H1 (cell line): ENCODE data around the gene SHMT1. TPM values are rescaled to one million over a fixed set of nuclear protein-coding genes. Genes with fewer than 3 reads are reported as not detected.

Experiments used
- CTCF ChIA-PET: fragments of 300-600 bp; sonication (Branson Sonifier 250); formaldehyde crosslinking; loops from one replicate; lab custom pipeline; 2021; ENCODE audit not compliant: partially characterized antibody; lab: Charles Lee
- POLR2A ChIA-PET: fragments of 300-600 bp; sonication (Branson Sonifier 250); formaldehyde crosslinking; loops from one replicate; lab custom pipeline; 2021; ENCODE audit warnings: inconsistent platforms; ENCODE audit not compliant: partially characterized antibody; lab: Charles Lee
- DNase-seq, 2 experiments: peaks; one replicate each; pipeline versions ENCODE4 v3.0.0 to v3.0.0-alpha.2; 2010 to 2022; ENCODE audit warnings: low spot score in 2 of 2, low read depth in 1 of 2, mixed read lengths in 1 of 2
- FAIRE-seq: peaks from 2 replicates; lab custom pipeline; 2011; peaks lifted over from hg19 to GRCh38; lab: Jason Lieb, UNC
- H2AFZ ChIP-seq: 2 replicates; pipeline ENCODE4 v1.8.1; 2012; ENCODE audit warnings: low read length, inconsistent platforms
- H2AK5ac ChIP-seq: 2 replicates; pipeline ENCODE4 v1.6.1; 2013; ENCODE audit warnings: low read depth, low read length
- H2BK120ac ChIP-seq: replicated peaks from 2 replicates; pipeline ENCODE3; 2013; ENCODE audit warnings: low read depth, low read length, inconsistent platforms
- H2BK12ac ChIP-seq: 2 replicates; pipeline ENCODE4 v1.6.1; 2013; ENCODE audit warnings: low read depth, low read length
- H2BK15ac ChIP-seq: 2 replicates; pipeline ENCODE4 v1.6.1; 2013; ENCODE audit warnings: low read length
- H2BK20ac ChIP-seq: 2 replicates; pipeline ENCODE4 v1.6.1; 2013; ENCODE audit warnings: low read length
- H2BK5ac ChIP-seq: 2 replicates; pipeline ENCODE4 v1.6.1; 2013; ENCODE audit warnings: low read depth, low read length
- H3K14ac ChIP-seq: 2 replicates; pipeline ENCODE4 v1.6.1; 2013; ENCODE audit warnings: inconsistent platforms; ENCODE audit not compliant: insufficient read length
- H3K18ac ChIP-seq: 2 replicates; pipeline ENCODE4 v1.6.1; 2013; ENCODE audit warnings: low read length; ENCODE audit errors: extremely low read depth
- H3K23ac ChIP-seq: 2 replicates; pipeline ENCODE4 v1.6.1; 2013; ENCODE audit warnings: inconsistent platforms; ENCODE audit not compliant: insufficient read length
- H3K23me2 ChIP-seq: 2 replicates; pipeline ENCODE4 v1.6.1; 2013; ENCODE audit warnings: low read depth, low read length
- H3K27ac ChIP-seq: 2 replicates; pipeline ENCODE4 v1.6.1; 2011; ENCODE audit warnings: low read depth, low read length, inconsistent platforms
- H3K27me3 ChIP-seq, 4 experiments: replicated peaks in 1 of 4; 1 replicate in 1 of 4; 2 replicates in 3 of 4; pipeline versions ENCODE4 v1.6.1 to v1.8.1; 2011 to 2013; ENCODE audit warnings: low read length in 3 of 4, mild to moderate bottlenecking in 3 of 4, inconsistent platforms in 2 of 4, mixed read lengths in 2 of 4, moderate library complexity in 1 of 4; ENCODE audit not compliant: control insufficient read depth in 3 of 4, insufficient read depth in 3 of 4; ENCODE audit errors: extremely low read depth in 1 of 4
- H3K36me3 ChIP-seq, 4 experiments: 2 replicates each; pipeline versions ENCODE4 v1.6.1 to v1.8.1; 2011 to 2013; ENCODE audit warnings: mild to moderate bottlenecking in 4 of 4, low read length in 3 of 4, moderate library complexity in 2 of 4, control low read depth in 1 of 4, inconsistent platforms in 1 of 4; ENCODE audit not compliant: insufficient read depth in 4 of 4, control insufficient read depth in 2 of 4
- H3K4ac ChIP-seq: replicated peaks from 2 replicates; pipeline ENCODE3; 2013; ENCODE audit warnings: low read length, low read depth, mixed read lengths, inconsistent platforms; ENCODE audit not compliant: insufficient read length
- H3K4me1 ChIP-seq, 4 experiments: replicated peaks in 1 of 4; 1 replicate in 1 of 4; 2 replicates in 3 of 4; pipeline versions ENCODE4 v1.6.1 to v1.8.1; 2011 to 2013; ENCODE audit warnings: low read length in 3 of 4, inconsistent platforms in 2 of 4, mixed read lengths in 1 of 4; ENCODE audit not compliant: insufficient read depth in 4 of 4, control insufficient read depth in 3 of 4
- H3K4me2 ChIP-seq, 2 experiments: 2 replicates each; pipeline versions ENCODE4 v1.6.1 to v1.8.1; 2011 to 2013; ENCODE audit warnings: low read depth in 2 of 2, low read length in 2 of 2, control low read depth in 1 of 2, inconsistent platforms in 1 of 2, mild to moderate bottlenecking in 1 of 2; ENCODE audit not compliant: insufficient read depth in 1 of 2
- H3K4me3 ChIP-seq, 4 experiments: fragments of 200-600, 300-600 bp in 1 of 4; sonication (generic), shearing (Covaris generic), sonication (Bioruptor Twin) in 1 of 4; 2 replicates each; pipeline versions ENCODE4 v1.5.1 to v1.8.1; 2011 to 2016; ENCODE audit warnings: low read length in 4 of 4, low read depth in 3 of 4, control low read depth in 2 of 4, inconsistent platforms in 2 of 4, mild to moderate bottlenecking in 2 of 4, mixed read lengths in 1 of 4, moderate library complexity in 1 of 4; ENCODE audit not compliant: insufficient read depth in 2 of 4; ENCODE audit errors: extremely low read depth in 1 of 4
- H3K56ac ChIP-seq: replicated peaks from 2 replicates; pipeline ENCODE3; 2013; ENCODE audit warnings: low read depth, mild to moderate bottlenecking, mixed read lengths, low read length, inconsistent platforms; ENCODE audit not compliant: insufficient read length
- H3K79me1 ChIP-seq: 2 replicates; pipeline ENCODE4 v1.6.1; 2013; ENCODE audit warnings: low read depth, low read length, control low read depth
- H3K79me2 ChIP-seq, 2 experiments: 2 replicates each; pipeline versions ENCODE4 v1.6.1 to v1.8.1; 2012 to 2013; ENCODE audit warnings: low read length in 2 of 2, mild to moderate bottlenecking in 2 of 2, inconsistent platforms in 1 of 2; ENCODE audit not compliant: insufficient read depth in 2 of 2, control insufficient read depth in 1 of 2
- H3K9ac ChIP-seq, 4 experiments: replicated peaks in 1 of 4; 1 replicate in 1 of 4; 2 replicates in 3 of 4; pipeline versions ENCODE4 v1.6.1 to v1.8.1; 2011 to 2013; ENCODE audit warnings: low read depth in 3 of 4, low read length in 3 of 4, control low read depth in 2 of 4, mild to moderate bottlenecking in 2 of 4, moderate library complexity in 2 of 4, inconsistent platforms in 1 of 4; ENCODE audit errors: extremely low read depth in 1 of 4
- H3K9me3 ChIP-seq, 2 experiments: 2 replicates each; pipeline versions ENCODE4 v1.6.1 to v1.8.1; 2012 to 2013; ENCODE audit warnings: mild to moderate bottlenecking in 2 of 2, moderate library complexity in 2 of 2, control low read depth in 1 of 2, inconsistent platforms in 1 of 2, low read depth in 1 of 2, low read length in 1 of 2, mixed read lengths in 1 of 2; ENCODE audit not compliant: insufficient read depth in 2 of 2
- H4K20me1 ChIP-seq, 2 experiments: replicated peaks in 1 of 2; 2 replicates each; pipeline versions ENCODE3 to v1.8.1; 2011 to 2013; ENCODE audit warnings: inconsistent platforms in 2 of 2, low read length in 2 of 2, mild to moderate bottlenecking in 1 of 2; ENCODE audit not compliant: insufficient read depth in 2 of 2, control insufficient read depth in 1 of 2
- H4K5ac ChIP-seq: 2 replicates; pipeline ENCODE4 v1.6.1; 2013; ENCODE audit warnings: low read length, low read depth, mixed read lengths, inconsistent platforms; ENCODE audit not compliant: insufficient read length
- H4K8ac ChIP-seq: 2 replicates; pipeline ENCODE4 v1.8.0; 2013; ENCODE audit warnings: mild to moderate bottlenecking, moderate library complexity, low read length, inconsistent platforms; ENCODE audit not compliant: insufficient read depth; ENCODE audit errors: extremely low read depth
- H4K91ac ChIP-seq: replicated peaks from 2 replicates; pipeline ENCODE3; 2013; ENCODE audit warnings: low read length, mixed read lengths, inconsistent platforms; ENCODE audit not compliant: insufficient read length
- ATF2 ChIP-seq: IDR thresholded peaks from 2 replicates; pipeline ENCODE4 v1.6.1; 2012; ENCODE audit warnings: low read length, inconsistent platforms
- CBX8 ChIP-seq: fragments of 300-800, 300-1000 bp; sonication (generic); IDR thresholded peaks from 2 replicates; pipeline ENCODE4 v1.7.1; 2016; ENCODE audit warnings: low read depth, low read length, borderline replicate concordance
- CEBPB ChIP-seq: IDR thresholded peaks from 2 replicates; pipeline ENCODE4 v1.6.1; 2012; ENCODE audit warnings: low read depth, low read length
- CREB1 ChIP-seq: IDR thresholded peaks from 2 replicates; pipeline ENCODE4 v1.6.1; 2012; ENCODE audit warnings: inconsistent platforms
- MAFK ChIP-seq: IDR thresholded peaks from 2 replicates; pipeline ENCODE4 v1.6.1; 2012; ENCODE audit warnings: low read depth, mild to moderate bottlenecking, improper control_type of control experiment, low read length
- NRF1 ChIP-seq: IDR thresholded peaks from 2 replicates; pipeline ENCODE4 v1.6.1; 2011; ENCODE audit warnings: mild to moderate bottlenecking, low read depth, low read length, improper control_type of control experiment
- RXRA ChIP-seq: IDR thresholded peaks from 2 replicates; pipeline ENCODE4 v1.6.1; 2011; ENCODE audit warnings: low read depth, mild to moderate bottlenecking, low read length, moderate library complexity; ENCODE audit not compliant: insufficient read depth
- SRF ChIP-seq: IDR thresholded peaks from 2 replicates; pipeline ENCODE4 v1.6.1; 2011; ENCODE audit warnings: mild to moderate bottlenecking, low read depth, low read length, moderate library complexity
- WGBS, 2 experiments: shearing (Covaris generic) in 1 of 2; methylation state at CpG; one replicate each; pipeline versions ENCODE4 v1.1.6 to v1.1.7; 2013 to 2015; ENCODE audit warnings: low lambda C conversion rate in 2 of 2, mixed read lengths in 2 of 2, inconsistent platforms in 1 of 2, low coverage in 1 of 2, missing lambda C conversion rate in 1 of 2; ENCODE audit not compliant: insufficient replicate concordance in 2 of 2, insufficient coverage in 1 of 2, insufficient read length in 1 of 2; ENCODE audit errors: extremely low coverage in 1 of 2, missing lambda C conversion rate in 1 of 2; 5-methylcytosine and 5-hydroxymethylcytosine counted together
- polyA plus RNA-seq, 7 experiments: library from polyadenylated mRNA; depleted of rRNA in 3 of 7; stranded (reverse) in 5 of 7; unstranded in 2 of 7; fragments of >200 nt in 5 of 7; fragments of 200-250 nt in 2 of 7; gene quantifications; 1 replicate in 5 of 7; 2 replicates in 1 of 7; 4 replicates in 1 of 7; pipeline versions ENCODE4 v1.2.1 to v1.2.3, GENCODE V29; 2011 to 2013; ENCODE audit warnings: missing spikeins in 2 of 7, mixed read lengths in 2 of 7
- total RNA-seq: library from RNA; stranded (reverse); fragmentation: NEBNext Ultra II Directional; extraction: Animal tissue kit (Norgen Biotek cat#: 25700); gene quantifications from 2 replicates; pipeline ENCODE4 v1.2.1, GENCODE V29; 2021
- TF ChIP-seq, protein P1 (sequence below), 3 experiments: IDR thresholded peaks; 1 replicate in 2 of 3; 2 replicates in 1 of 3; pipeline versions ENCODE4 v1.5.1 to v1.6.1; 2011; ENCODE audit warnings: low read length in 3 of 3, mild to moderate bottlenecking in 3 of 3, inconsistent platforms in 2 of 3, low read depth in 1 of 3, moderate library complexity in 1 of 3; ENCODE audit not compliant: insufficient read depth in 1 of 3; ENCODE audit errors: control extremely low read depth in 1 of 3
- TF ChIP-seq, protein P2 (sequence below): IDR thresholded peaks from 2 replicates; pipeline ENCODE4 v1.6.1; 2012; ENCODE audit warnings: inconsistent platforms

The SHMT1 gene
- total and polyA plus RNA-seq, 2 of the 8 experiments (the other 6 are each of a cell fraction or from before 2014, with no cell fraction given): 30.7 to 39.3 TPM

GRCh38 chr17:18378205-18378505 lies 14.8 kb upstream of the SHMT1 start:
- no peak overlapping the region for H2BK120ac ChIP-seq
- H3K4ac ChIP-seq: no peak overlapping the region
- H2BK12ac ChIP-seq: no peak overlapping the region
- CTCF ChIA-PET: no interaction called here
- H4K20me1 ChIP-seq: no peaks in the 10 kb centered on the region
- no peaks in the 10 kb centered on the region for H3K27me3 ChIP-seq
- H2BK20ac ChIP-seq: no peak overlapping the region
- no peak overlapping the region for H3K4me3 ChIP-seq
- DNase-seq: no peak
- peaks cover 0 to 6% (median 2%) of the 10 kb centered on the region in 4 experiments; a peak in 2 of 7 replicates for H3K4me1 ChIP-seq
- no peak overlapping the region for H4K8ac ChIP-seq
- H2BK15ac ChIP-seq: no peak overlapping the region
- no peak overlapping the region for H3K9ac ChIP-seq
- H4K5ac ChIP-seq: no peak overlapping the region
- H3K27ac ChIP-seq: no peak overlapping the region
- H2AFZ ChIP-seq: no peak overlapping the region
- no peaks in the 10 kb centered on the region for H3K79me1 ChIP-seq
- no peak overlapping the region for H3K18ac ChIP-seq
- FAIRE-seq: no peak
- no peak overlapping the region for H2AK5ac ChIP-seq
- no peak overlapping the region for H3K4me2 ChIP-seq
- H4K91ac ChIP-seq: no peak overlapping the region
- no peaks in the 10 kb centered on the region for H3K36me3 ChIP-seq
- POLR2A ChIA-PET: interaction anchor here (1.3 kb wide), 1 partner anchor 56 kb away, joined by 4 read pairs; no protein-coding TSS in a partner anchor
- WGBS, 2 experiments: 69% methylated on average over 2 of the region's 2 CpGs; no CpG with 5 or more reads in 1 of the 2 experiments
- no peak overlapping the region for H3K14ac ChIP-seq
- H3K23ac ChIP-seq: no peak overlapping the region
- H3K9me3 ChIP-seq: peaks cover 0 to 5% of the 10 kb centered on the region in 2 experiments; a peak in 1 of 4 replicates
- no peaks in the 10 kb centered on the region for H3K79me2 ChIP-seq
- no peak overlapping the region for H2BK5ac ChIP-seq
- H3K23me2 ChIP-seq: no peaks in the 10 kb centered on the region
- no peak overlapping the region for H3K56ac ChIP-seq
- TF ChIP-seq CBX8 (no peak), CREB1 (no peak), NRF1 (no peak), MAFK (no peak), CEBPB (no peak), SRF (no peak), RXRA (no peak), ATF2 (no peak)
- TF ChIP-seq, protein P1, sequence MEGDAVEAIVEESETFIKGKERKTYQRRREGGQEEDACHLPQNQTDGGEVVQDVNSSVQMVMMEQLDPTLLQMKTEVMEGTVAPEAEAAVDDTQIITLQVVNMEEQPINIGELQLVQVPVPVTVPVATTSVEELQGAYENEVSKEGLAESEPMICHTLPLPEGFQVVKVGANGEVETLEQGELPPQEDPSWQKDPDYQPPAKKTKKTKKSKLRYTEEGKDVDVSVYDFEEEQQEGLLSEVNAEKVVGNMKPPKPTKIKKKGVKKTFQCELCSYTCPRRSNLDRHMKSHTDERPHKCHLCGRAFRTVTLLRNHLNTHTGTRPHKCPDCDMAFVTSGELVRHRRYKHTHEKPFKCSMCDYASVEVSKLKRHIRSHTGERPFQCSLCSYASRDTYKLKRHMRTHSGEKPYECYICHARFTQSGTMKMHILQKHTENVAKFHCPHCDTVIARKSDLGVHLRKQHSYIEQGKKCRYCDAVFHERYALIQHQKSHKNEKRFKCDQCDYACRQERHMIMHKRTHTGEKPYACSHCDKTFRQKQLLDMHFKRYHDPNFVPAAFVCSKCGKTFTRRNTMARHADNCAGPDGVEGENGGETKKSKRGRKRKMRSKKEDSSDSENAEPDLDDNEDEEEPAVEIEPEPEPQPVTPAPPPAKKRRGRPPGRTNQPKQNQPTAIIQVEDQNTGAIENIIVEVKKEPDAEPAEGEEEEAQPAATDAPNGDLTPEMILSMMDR (IDR thresholded peaks at IDR 0.05; ENCODE audit: control extremely low read depth in 1 of 3, insufficient read depth in 1 of 3, low read depth in 1 of 3, low read length in 3 of 3): no peak
- TF ChIP-seq, protein P2, sequence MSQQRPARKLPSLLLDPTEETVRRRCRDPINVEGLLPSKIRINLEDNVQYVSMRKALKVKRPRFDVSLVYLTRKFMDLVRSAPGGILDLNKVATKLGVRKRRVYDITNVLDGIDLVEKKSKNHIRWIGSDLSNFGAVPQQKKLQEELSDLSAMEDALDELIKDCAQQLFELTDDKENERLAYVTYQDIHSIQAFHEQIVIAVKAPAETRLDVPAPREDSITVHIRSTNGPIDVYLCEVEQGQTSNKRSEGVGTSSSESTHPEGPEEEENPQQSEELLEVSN: no peak
